Measurements from ENCODE around the gene TPSB2.

DNA sequence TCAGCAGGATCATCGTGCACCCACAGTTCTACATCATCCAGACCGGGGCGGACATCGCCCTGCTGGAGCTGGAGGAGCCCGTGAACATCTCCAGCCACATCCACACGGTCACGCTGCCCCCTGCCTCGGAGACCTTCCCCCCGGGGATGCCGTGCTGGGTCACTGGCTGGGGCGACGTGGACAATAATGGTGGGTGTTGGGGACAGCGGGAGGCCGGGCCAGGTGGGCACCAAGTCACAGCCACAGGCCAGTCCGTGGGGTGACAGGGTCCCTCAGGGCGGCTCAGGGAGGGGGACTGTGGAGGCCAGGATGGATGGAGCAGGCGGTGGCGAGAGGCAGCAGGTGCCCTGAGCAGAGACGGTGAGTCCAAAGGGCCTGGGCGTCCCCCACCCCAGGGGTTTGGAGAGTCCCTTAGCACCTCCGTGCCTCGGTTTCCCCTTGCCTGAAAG lies 26.9 kb upstream of the TPSB2 start:
- no peak for TF ChIP-seq EZH2 (IDR thresholded peaks at IDR 0.05; ENCODE audit: low read length, unreplicated experiment)
- no peak for TF ChIP-seq CTCF (conservative IDR thresholded peaks at IDR 0.05; ENCODE audit: low read depth, low read length)
